Pons (tissue), 1 donor: Measurements from ENCODE around the gene ALG6.

Source experiments
- DNase-seq: peaks from one replicate; pipeline ENCODE4 v3.0.0-alpha.2; 2016; ENCODE audit warnings: low spot score

Gene ALG6

DNA sequence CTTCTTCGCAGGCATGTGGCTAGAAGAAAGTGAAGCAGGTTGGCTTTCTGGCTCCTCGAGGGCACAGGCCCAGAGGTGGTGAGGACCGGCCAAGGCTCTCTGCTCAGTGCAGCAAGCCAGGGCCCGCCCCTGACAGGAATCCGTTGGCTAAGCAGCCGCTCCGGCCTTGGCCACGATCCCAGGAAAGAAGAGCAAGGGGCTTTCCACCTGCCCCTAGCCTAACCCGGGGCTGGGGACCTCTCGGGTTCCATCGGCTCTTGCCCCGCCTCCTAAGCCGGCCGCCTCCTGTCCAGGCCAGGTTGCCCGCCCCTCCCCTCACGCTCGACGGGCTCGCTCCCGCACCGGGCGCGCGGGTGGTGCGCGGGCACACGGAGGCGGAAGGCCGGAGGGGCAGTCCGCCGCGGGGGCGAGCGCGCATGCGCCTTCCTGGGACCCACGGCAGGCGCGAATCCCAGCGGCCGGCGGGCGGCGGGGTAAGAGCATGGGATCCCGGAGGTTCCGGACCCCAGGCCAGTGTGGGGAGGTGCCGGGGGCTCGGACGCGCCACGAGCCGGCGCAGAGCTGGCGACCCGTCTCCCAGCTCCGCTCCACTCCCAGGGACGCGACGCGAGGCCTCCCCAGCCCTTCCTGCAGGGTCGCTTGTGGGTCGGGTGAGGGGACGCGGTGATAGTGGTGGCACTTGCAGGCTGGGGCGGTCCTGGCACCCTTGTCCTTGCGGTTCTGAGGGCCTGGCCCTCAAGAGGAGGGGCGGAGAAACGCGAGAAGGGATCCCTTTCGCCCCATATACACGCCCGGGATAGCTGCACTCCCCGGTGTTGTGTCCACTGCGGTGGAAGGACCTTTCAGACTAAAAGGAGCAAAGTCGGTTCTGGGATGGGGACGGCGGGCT is at the start of gene ALG6:
Gene ALG6, plus strand, starts transcription at position 413 of the 889 bp plus-strand sequence. CDS start 3,351 bp downstream, outside the sequence.
- DNase-seq, result peak; percentile 92

- no peak for DNase-seq
These were observed 49.6 kb upstream of the ALG6 start for GRCh38 chr1:63317817-63318152.

DNA sequence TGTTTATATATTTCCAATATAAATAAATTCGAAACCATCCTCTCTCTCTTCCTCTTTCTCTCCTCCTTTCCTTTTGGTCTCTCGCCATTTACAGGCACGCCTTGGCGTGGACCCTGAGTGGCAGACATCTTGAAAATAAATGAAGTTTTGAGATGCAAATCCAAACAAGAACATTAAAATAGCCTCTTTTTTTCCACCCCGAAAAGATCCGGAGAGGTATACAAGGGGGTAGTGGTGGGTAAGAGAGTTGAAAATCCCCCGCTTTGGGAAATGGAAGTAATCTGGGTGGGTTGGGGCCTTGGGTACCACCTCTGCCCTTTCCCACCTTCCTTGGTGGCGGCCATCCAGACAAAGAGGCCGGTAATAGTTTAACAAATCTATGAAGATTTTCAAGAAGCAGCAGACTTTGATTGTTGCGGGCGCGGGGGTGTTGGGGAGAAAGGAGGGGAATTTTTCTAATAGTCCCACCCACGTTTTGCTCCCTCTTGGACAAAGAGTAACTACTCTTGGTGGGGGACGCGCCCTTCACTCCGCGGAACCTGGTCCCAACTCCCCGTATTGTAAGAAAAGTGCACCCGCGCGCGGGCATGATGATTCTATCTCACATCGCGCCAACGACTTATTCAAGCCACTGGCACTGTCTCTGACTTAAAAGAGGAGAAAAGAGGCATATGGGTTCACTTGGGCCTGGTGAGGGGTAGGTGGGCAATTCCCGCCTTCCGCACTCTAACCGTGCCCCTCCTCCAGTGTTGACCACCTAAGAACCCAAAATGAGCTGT is 49.0 kb upstream of the ALG6 start:
- no peak for DNase-seq

DNA sequence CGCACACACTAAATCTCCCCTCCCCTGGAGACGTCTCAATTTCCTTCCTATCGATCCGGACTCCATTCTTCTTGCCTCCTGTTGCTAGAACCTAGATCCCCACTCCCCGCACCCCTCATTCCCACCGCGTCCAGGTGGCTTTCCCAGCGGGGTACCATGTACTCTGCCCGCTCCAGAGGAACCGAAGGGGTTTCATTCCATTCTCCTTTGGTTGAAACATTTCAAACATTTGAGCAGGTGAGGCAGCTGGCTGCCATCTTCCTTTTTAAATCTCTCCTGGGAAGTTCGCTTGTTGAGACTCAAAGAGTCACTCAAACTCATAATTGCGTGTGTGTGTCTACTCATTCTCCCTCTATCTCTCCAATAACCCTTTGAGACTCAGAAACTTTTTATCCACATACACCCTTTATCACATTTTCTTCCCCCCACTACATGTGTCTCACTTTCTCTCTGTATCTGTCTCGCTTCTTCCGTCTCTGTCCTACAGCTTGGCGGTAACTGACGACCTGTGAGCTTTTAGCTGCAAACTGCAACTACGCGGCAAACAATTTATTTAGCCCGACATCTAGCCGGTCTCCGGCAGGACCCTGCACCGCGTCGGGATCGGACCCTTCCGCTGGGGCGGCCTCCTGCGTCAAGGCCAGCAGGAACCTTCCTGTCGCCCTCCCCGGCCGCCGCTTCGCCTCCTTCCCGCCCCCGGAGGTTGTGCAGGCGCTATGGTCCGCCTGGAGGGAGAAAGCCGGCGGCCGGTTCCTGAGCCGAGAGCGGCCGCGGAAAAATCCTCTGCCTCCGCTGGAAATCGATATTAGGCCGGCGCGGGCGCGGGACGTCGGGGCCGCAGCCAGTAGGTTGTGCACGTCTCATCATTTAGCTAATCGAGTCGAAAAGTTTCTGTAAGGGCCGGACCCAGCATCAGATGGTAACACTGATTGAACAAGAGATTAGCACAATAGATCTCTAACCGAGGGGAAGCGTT is 48.1 kb upstream of the ALG6 start:
- DNase-seq, result no peak

GRCh38 chr1:63320022-63320721 is 47.3 kb upstream of the ALG6 start:
- no peak for DNase-seq

DNA sequence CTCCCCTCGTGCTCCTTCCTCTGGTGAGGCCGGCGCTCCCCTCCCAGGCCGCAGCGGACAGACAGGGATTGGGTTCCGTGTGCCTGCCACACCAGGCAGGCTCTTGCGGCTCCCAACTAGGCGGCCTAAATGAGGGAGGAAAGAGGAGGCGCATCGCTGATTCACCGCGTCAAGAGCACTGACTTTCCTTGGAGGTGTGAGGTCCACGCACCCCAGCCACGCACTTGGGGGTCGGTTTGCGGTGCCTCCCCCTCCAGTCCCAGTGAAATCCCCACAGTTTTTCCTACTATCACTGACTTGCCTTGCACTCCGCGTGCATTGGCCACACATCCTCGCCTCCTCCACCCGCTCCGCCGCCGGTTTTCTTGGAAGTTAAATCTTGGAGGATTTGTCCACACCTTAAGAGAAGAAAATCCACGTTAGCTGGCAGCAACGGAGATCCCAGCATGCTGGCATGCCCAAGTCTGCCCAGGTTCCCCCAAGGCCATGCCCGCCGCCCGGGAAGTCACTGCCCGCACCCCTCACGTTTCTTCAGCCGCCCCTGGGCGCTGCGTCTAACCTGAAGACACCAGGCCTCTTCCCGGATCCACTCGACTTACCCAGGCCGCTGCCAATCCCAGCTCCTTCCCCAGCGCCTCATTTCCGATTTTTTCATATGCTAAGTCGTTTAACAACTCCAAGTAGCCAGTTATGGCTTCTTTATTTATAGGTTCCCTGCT is 46.2 kb upstream of the ALG6 start:
- no peak for DNase-seq

GRCh38 chr1:63321785-63322113 is 45.7 kb upstream of the ALG6 start:
- no peak for DNase-seq

DNA sequence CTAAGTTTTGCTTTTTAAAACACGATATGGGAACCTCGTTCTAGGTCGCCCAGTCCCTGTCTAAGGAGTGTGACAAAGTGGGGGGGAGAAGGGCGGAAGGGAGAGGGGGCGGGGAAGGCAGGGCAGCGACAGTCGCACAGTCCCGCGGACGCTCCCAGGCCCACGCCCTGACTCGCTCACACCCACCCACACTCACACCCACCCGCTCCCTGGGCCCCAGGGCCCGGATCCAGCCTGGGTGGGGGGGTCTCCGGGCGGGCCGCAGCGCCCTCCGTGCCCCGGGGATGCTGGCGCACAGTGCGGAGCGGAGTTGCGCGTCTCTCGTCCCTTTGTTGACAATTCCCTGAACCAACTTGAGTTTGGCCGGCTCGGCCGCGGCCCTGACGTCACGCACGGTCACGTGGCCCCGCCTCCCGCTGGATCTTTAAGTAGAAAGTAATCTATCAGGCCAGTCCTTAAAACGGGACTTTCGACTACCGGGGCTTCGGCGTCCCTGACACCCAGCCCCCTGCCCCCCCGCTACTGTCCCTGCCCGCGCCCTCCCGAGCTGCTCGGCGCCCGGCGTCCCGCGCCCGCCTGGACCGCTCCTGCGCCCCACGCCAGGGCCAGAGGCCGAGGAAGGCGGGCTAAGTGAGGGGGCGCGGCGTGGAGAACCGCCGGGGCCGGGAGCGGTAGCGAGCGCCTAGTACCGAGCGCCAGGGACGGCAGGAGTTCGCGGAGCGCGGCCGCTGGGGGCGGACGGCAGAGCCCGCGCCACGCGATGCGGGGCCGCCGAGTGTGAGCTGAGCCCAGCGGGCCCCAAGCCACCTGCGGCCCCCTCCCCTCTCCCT is 45.1 kb upstream of the ALG6 start, which contains the start of gene FOXD3:
Gene FOXD3, plus strand, starts transcription at position 454 of the 830 bp plus-strand sequence. CDS start 492 bp downstream, outside the sequence.
- no peak for DNase-seq

- no peak for DNase-seq
These were observed 44.2 kb upstream of the ALG6 start for GRCh38 chr1:63322944-63323864.

- DNase-seq, result no peak
These were observed 43.3 kb upstream of the ALG6 start for GRCh38 chr1:63323865-63324778.

DNA sequence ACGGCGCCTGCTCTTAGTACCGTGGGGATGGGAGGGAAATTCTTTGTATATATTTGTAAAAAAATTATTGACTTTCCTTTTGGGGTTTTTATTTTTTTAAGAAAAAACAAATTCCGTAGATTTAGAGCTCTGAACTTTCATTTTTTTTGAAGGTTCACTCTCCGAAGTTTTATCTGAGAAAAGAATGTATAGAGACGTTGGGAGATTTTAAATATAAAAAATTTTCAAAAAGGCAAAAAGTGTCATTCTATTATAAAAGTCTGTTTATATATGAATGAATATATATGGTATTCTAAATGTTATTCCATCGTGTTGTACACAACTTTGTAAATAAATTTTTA is 42.7 kb upstream of the ALG6 start:
- DNase-seq, result no peak

DNA sequence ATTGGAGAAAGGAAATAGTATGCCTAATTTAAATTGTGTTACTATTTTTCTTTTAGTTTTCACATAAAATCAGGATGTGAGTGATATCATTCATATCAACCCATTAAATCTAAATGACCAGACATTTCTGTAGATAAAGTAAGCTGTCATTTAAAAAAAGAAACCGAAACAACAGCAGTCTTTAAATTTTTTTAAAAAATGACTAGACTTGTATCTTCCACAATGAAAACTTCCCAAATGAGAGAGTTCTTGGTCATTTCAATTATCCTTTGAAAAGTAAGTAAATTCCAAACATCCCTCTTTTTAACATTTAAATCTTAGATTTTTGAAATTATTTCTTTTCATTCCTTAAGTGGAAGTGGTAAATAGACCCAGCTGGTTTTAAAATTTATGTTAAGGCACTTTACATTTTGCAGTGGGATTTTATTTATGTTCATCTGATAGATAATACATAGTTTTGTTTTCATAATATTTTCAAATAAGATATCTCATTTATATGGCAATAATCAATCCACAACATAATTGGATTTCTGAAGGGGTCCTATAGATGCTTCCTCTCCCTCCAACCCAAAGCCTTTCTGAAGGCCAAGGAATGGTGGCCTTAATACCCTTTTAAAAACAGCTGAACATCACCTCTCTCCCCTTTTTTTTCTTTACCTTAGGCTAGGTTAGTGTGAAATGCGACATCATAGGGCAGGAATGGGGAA is 42.0 kb upstream of the ALG6 start:
- DNase-seq, result no peak

- no peak for DNase-seq
These were observed 41.3 kb upstream of the ALG6 start for GRCh38 chr1:63326106-63326472.

DNA sequence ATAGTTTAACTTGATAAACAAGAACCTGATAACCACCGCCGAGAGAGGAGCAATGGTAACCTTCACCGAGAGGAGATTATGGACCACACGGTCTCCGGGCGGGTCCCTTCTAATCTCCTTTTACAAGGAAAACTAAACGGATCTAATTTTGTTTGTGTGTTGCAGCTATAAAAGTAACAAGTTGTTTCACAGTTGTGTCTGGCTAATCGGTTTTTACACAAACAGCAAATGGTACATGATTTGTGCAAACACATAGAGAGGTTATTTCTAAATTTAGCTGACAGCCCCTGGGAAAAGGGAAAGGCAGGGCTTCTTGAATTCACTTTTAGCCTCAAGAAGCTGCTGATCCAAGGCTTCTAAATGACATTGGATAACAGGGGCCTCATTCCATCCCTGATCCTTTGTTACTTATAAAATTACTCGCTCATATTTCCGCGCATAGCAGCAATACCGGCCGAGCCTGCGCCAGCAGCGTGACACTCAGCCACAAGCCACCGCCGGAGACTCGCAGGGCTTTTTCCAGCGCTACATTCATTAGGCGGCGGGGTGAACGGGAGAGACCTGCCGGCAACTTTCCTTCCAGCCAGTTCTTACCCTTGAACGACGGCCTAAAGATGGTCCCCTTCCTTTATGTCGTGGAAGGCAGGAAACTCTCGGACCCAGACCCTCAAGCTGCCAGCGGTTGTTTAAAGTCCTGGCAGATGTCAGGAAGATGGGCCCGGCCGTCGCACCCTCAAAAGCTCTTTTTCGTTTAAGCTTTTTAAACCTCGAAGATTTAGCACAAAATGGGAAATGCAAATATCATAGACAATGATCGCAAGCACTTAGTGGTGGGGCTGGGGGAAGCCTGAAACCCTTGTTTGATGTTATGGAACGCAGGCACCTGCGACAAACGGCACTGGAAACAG is 40.7 kb upstream of the ALG6 start:
- no peak for DNase-seq

- no peak for DNase-seq
These were observed 39.9 kb upstream of the ALG6 start for GRCh38 chr1:63327417-63328054.

DNA sequence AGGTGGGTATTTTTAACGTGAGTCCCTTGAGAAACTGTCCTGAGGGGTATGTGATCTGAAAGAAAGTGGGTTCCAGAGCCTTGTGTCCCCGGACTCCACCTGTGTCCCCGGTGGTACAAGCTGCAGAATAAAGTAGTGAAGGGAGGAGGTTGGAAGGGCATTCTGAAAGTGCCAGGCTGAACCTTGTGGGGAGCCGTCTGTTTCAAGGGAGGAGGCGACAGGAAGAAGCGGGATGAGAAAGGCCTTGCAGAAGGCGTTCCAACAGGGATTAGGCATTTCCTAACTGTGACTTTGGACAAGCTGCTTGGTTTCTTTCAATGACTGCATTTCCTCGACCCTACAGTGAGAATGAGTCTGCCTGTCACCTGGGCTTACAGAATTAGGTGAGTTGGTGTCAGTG is 39.3 kb upstream of the ALG6 start:
- no peak for DNase-seq
